NCI-H446 treated with DMSO at 0.1 percent for 48 hours (cell line): ENCODE measurements around the gene MED29.

ENCODE experiments used
- DNase-seq: peaks from one replicate; lab custom pipeline; 2025; lab: John Stamatoyannopoulos, UW

MED29 gene

GRCh38 chr19:39430675-39431593 lies 39.8 kb downstream of the MED29 start:
- DNase-seq, result no peak

GRCh38 chr19:39432677-39433025 lies 41.5 kb downstream of the MED29 start:
- no peak for DNase-seq

- DNase-seq, result no peak
Observed at GRCh38 chr19:39433480-39434079, 42.4 kb downstream of the MED29 start.

- DNase-seq, result no peak
Observed at GRCh38 chr19:39434123-39435076, 43.2 kb downstream of the MED29 start.

GRCh38 chr19:39435499-39436349 lies 44.5 kb downstream of the MED29 start, which contains the start of gene RPS16:
Gene RPS16 (minus strand): TSS chr19:39435949. CDS start chr19:39435895, 54 bp downstream.
- peak; percentile 98 for DNase-seq

GRCh38 chr19:39436350-39436716 lies 45.2 kb downstream of the MED29 start:
- no peak for DNase-seq

GRCh38 chr19:39438270-39438934 lies 47.2 kb downstream of the MED29 start:
- DNase-seq, result no peak

GRCh38 chr19:39444598-39445195 lies 53.5 kb downstream of the MED29 start:
- DNase-seq, result no peak

GRCh38 chr19:39445196-39446111 lies 54.3 kb downstream of the MED29 start, which contains the start of gene SUPT5H:
Gene SUPT5H (plus strand): TSS chr19:39445582. CDS start chr19:39445891, 309 bp downstream.
- DNase-seq, result peak; percentile 93

GRCh38 chr19:39446365-39447084 lies 55.3 kb downstream of the MED29 start:
- no peak for DNase-seq

GRCh38 chr19:39448271-39448670 lies 57.1 kb downstream of the MED29 start:
- no peak for DNase-seq

GRCh38 chr19:39449116-39449797 lies 58.1 kb downstream of the MED29 start:
- DNase-seq, result no peak
